Measurements from ENCODE around the gene NDNF.

DNA sequence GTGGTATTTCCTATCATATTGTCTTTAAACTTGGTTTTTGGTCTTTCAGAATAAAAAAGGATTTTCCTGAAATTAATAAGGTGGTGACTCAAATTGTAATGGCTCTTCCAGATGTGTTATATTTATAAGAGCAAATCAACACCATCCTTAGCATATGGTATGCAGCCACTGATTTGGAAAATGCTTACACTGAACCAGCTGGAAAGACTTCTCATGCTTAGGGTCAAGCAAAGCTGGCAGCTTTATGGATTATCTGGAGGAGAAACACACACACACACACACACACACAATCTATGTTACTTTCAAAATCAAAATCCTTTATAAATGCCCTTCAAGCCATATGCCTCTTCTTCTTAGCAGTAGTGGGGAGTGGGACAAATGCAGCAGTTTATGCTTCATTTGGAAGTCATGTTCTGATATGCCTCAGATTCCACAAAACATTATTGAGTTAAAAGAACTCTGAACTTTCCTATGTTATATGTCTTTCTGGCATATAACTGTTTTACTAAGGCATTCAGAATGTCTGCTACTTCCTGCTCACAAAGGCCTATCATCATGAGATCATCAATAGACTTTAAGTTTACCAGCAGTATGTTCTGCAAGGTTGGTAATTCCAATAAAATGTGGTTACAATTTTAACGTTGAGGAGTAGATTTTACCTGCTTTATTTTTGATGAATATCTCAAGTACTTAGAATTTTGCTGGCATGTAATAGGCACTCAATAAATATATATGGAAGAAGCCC, 76.9 kb downstream of the NDNF start:
- TF ChIP-seq EZH2 (IDR thresholded peaks at IDR 0.05; ENCODE audit: borderline replicate concordance, low read depth, low read length, severe bottlenecking), result no peak
- TF ChIP-seq, protein P1, sequence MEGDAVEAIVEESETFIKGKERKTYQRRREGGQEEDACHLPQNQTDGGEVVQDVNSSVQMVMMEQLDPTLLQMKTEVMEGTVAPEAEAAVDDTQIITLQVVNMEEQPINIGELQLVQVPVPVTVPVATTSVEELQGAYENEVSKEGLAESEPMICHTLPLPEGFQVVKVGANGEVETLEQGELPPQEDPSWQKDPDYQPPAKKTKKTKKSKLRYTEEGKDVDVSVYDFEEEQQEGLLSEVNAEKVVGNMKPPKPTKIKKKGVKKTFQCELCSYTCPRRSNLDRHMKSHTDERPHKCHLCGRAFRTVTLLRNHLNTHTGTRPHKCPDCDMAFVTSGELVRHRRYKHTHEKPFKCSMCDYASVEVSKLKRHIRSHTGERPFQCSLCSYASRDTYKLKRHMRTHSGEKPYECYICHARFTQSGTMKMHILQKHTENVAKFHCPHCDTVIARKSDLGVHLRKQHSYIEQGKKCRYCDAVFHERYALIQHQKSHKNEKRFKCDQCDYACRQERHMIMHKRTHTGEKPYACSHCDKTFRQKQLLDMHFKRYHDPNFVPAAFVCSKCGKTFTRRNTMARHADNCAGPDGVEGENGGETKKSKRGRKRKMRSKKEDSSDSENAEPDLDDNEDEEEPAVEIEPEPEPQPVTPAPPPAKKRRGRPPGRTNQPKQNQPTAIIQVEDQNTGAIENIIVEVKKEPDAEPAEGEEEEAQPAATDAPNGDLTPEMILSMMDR (IDR thresholded peaks at IDR 0.05; ENCODE audit: extremely low read depth in 1 of 2, insufficient read depth in 1 of 2, low read depth in 1 of 2, low read length in 2 of 2), result no peak
- no peak for TF ChIP-seq POLR2AphosphoS5 (IDR thresholded peaks at IDR 0.05; ENCODE audit: insufficient read depth, low read depth, low read length)
- TF ChIP-seq POLR2A (IDR thresholded peaks at IDR 0.05; ENCODE audit: low read depth, low read length), result no peak
- TF ChIP-seq JUN (IDR thresholded peaks at IDR 0.05; ENCODE audit: borderline replicate concordance, insufficient read depth, insufficient read length, low read depth), result no peak
